Right lobe of liver (tissue), 6 donors: Measurements from ENCODE around the gene TMEM120B. TPM values are rescaled to one million over a fixed set of nuclear protein-coding genes. Genes with fewer than 3 reads are reported as not detected.

Experiments
- ATAC-seq, 4 donors: fragments of 200-7000 bp; cut with Tn5 transposase; one replicate each; pipeline ENCODE4 v1.9.1; 2020; ENCODE audit warnings: mild to moderate bottlenecking in 4 of 4, moderate library complexity in 4 of 4
- DNase-seq, 3 donors: peaks; one replicate each; pipeline ENCODE4 v3.0.0-alpha.2; 2020
- H3K27ac ChIP-seq, 3 donors: fragments of 200-600 bp; one replicate each; pipeline ENCODE4 v1.8.0; 2022
- H3K27me3 ChIP-seq, 2 donors: fragments of 200-600 bp; one replicate each; pipeline ENCODE4 v1.8.0; 2022
- H3K36me3 ChIP-seq, 4 donors: fragments of 200-600 bp; sonication (generic) in 1 of 4; one replicate each; pipeline versions ENCODE4 v1.5.1 to v1.8.0; 2017 to 2022; ENCODE audit warnings: control low read depth in 1 of 4
- H3K4me1 ChIP-seq, 4 donors: fragments of 200-600 bp; sonication (generic) in 1 of 4; one replicate each; pipeline versions ENCODE4 v1.5.1 to v1.8.0; 2017 to 2022; ENCODE audit warnings: control low read depth in 1 of 4
- H3K4me3 ChIP-seq, 3 donors: fragments of 200-600 bp; one replicate each; pipeline ENCODE4 v1.8.0; 2022
- H3K9me3 ChIP-seq, 4 donors: fragments of 200-600 bp; sonication (generic) in 1 of 4; one replicate each; pipeline versions ENCODE4 v1.5.1 to v1.8.0; 2017 to 2022; ENCODE audit warnings: control low read depth in 1 of 4
- POLR2A ChIP-seq: fragments of 450-650 bp; IDR thresholded peaks from one replicate; pipeline ENCODE4 v1.6.1; 2017; ENCODE audit warnings: antibody characterized with exemption, mild to moderate bottlenecking
- WGBS: methylation state at CpG from one replicate; pipeline ENCODE4 v1.1.6; 2018; ENCODE audit warnings: low coverage, low lambda C conversion rate; ENCODE audit not compliant: insufficient coverage; ENCODE audit errors: missing lambda C conversion rate; 5-methylcytosine and 5-hydroxymethylcytosine counted together
- intact Hi-C, 2 donors: fragments of 100-400 bp; cut with DNase I; formaldehyde crosslinking; loops; one replicate each; pipeline versions ENCODE4 v1.11.2 to v1.14.1; 2022
- total RNA-seq, 6 experiments: library from RNA; depleted of rRNA in 2 of 6; stranded (reverse); fragments of >200 nt in 2 of 6; fragmentation: NEBNext Ultra II Directional in 3 of 6; extraction: Animal tissue kit (Norgen Biotek cat#: 25700) in 3 of 6; gene quantifications; one replicate each; pipeline versions ENCODE4 v1.1.0 to v1.2.4, GENCODE V29; 2016 to 2023
- TF ChIP-seq, protein P1 (sequence below), 4 donors: fragments of 200-600 bp in 3 of 4; fragments of 450-650 bp in 1 of 4; IDR thresholded peaks; one replicate each; pipeline versions ENCODE4 v1.5.1 to v1.8.0; 2016 to 2022; ENCODE audit warnings: antibody characterized with exemption in 4 of 4, mild to moderate bottlenecking in 2 of 4
- donor health status: DM: no; HTN: yes; CAD: no.
- donor health status: DM: no; HTN: no; CAD: no.
- donor health status: DM: no; HTN: no; CAD: no.
- donor health status: DM: no; HTN: yes; CAD: no.
- donor health status: DM: no; HTN: yes; CAD: no.

Gene TMEM120B
- total RNA-seq, 6 experiments from 2014 or later = 3.3 to 6.4 (median 4.7) TPM

DNA sequence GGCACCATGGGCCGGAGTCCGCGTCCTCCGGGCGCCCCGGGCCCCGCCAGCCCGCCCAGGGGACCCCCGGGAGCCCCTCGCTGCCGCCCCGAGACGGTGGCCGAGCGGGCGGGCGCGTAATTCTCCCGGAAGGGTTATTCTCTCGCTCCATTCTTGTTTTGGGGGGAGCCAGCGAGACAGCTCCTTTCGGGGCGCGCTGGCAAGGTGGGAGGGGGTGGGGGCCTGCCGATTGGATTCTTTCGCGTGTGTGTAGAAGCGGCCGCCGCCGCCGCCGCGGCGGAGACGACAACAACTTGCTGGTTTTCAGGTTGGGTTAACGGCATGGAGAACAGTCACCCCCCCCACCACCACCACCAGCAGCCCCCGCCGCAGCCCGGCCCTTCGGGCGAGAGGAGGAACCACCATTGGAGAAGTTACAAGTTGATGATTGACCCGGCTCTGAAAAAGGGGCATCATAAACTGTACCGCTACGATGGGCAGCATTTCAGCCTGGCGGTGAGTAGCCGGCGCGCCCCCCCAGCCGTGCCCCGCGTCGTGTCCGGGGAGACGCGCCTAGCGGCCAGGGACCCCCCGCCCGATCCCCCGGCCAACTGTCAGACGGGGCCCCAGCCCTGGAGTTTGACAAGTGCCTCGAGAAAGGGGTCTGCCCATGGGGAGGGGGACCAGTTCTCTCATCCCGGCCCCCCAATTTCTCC is 92.0 kb downstream of the TMEM120B start:
- Histone ChIP-seq H3K9me3 (no peaks in the 10 kb centered on the region), H3K4me3 (peak overlapping the region; percentile 54 to 67 (median 65)), H3K27ac (peak overlapping the region; percentile 73 to 100 (median 100)), H3K27me3 (no peaks in the 10 kb centered on the region), H3K36me3 (peaks cover 0 to 15% (median 9%) of the 10 kb centered on the region in 4 donors), H3K4me1 (peaks cover 0 to 19% (median 5%) of the 10 kb centered on the region in 4 donors)
- 0% methylated on average over 7 of the region's 63 CpGs for WGBS
- DNase-seq (peak; percentile 56 to 73 (median 72)), ATAC-seq (peak in 1 of 4 donors; percentile 2)
- intact Hi-C loops = loop anchor here in 1 of 2 donors (10.0 kb wide), 1 partner anchor 80 kb away; the partner anchor contains the start of gene PSMD9
- TF ChIP-seq, protein P1, sequence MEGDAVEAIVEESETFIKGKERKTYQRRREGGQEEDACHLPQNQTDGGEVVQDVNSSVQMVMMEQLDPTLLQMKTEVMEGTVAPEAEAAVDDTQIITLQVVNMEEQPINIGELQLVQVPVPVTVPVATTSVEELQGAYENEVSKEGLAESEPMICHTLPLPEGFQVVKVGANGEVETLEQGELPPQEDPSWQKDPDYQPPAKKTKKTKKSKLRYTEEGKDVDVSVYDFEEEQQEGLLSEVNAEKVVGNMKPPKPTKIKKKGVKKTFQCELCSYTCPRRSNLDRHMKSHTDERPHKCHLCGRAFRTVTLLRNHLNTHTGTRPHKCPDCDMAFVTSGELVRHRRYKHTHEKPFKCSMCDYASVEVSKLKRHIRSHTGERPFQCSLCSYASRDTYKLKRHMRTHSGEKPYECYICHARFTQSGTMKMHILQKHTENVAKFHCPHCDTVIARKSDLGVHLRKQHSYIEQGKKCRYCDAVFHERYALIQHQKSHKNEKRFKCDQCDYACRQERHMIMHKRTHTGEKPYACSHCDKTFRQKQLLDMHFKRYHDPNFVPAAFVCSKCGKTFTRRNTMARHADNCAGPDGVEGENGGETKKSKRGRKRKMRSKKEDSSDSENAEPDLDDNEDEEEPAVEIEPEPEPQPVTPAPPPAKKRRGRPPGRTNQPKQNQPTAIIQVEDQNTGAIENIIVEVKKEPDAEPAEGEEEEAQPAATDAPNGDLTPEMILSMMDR (IDR thresholded peaks at IDR 0.05) = peak in 1 of 4 donors; percentile 8
- peak; percentile 34 for TF ChIP-seq POLR2A

DNA sequence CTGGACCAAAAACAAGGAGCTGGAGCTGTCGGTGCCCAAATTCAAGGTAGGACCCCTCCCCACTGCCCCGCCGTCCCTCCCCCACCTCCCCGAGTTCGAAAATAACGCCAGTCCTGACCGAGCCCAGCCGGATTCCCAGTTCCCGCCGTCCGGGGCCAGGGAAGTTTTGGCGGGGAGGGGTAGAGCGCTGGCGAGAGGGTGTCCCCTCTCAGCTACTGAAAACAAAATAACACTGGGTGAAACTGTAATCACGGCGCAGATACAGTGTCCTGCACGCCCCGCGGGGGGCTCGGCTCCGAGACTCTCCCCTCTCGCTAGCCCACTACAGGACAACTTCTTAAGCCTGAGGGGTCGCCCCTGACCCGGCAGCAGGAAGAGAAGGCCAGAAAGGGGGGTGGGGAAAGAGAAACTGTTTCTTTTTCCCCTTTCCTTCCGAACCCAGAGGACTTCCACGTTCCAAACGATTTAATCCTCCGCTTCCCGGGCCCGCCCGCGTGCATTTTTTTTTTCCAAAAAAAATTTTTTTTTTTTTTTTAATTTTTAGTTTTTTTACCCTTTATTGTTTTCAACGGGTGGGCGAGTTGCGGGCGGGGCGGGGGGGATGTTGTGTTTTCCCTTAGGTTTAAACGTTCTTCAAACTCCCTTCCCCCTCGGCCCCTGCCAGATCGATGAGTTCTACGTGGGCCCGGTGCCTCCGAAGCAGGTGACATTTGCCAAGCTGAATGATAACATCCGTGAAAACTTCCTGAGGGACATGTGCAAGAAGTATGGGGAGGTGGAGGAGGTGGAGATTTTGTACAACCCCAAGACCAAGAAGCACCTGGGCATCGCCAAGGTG is 92.8 kb downstream of the TMEM120B start:
- H3K27ac ChIP-seq = peak overlapping the region; percentile 73 to 100 (median 100)
- no peaks in the 10 kb centered on the region for H3K27me3 ChIP-seq
- intact Hi-C loops = loop anchor here in 1 of 2 donors (10.0 kb wide), 1 partner anchor 79 kb away; the partner anchor contains the start of gene PSMD9
- DNase-seq (peak; percentile 39 to 61 (median 53)), ATAC-seq (no peak)
- WGBS = under 1% methylated on average over 28 of the region's 45 CpGs
- peak overlapping the region; percentile 54 to 67 (median 65) for H3K4me3 ChIP-seq
- H3K4me1 ChIP-seq = peaks cover 0 to 21% (median 8%) of the 10 kb centered on the region in 4 donors
- TF ChIP-seq, protein P1 (IDR thresholded peaks at IDR 0.05) = no peak
- TF ChIP-seq POLR2A = no peak
- H3K36me3 ChIP-seq = peaks cover 0 to 23% (median 14%) of the 10 kb centered on the region in 4 donors
- no peaks in the 10 kb centered on the region for H3K9me3 ChIP-seq

DNA sequence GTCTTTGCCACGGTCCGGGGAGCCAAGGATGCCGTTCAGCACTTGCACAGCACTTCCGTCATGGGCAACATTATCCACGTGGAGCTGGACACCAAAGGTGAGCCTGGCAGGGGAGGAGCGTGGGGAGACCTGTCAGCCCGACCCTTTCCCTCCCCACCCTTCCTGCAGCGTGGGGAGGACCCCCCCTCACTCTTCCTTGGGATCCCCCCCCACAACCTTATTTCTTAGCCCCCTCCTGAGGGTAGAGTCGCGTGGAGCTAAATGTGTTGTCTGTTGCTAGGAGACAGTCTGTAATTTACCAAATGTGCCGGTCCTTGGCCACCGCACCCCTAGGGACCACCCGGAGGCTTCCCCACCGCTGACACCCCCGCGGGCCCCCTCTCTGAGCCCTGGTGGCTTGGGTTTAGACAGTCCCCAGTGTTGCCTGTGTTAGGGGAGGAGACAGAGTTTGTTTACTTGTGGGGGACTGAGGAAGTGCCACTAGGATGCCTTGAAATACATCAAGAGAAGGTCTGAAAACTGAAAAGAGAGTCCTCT is 93.5 kb downstream of the TMEM120B start:
- WGBS = under 1% methylated on average over 15 of the region's 16 CpGs
- peak; percentile 48 to 69 (median 64) for DNase-seq

More for the DNA sequence above, 93.5 kb downstream of the TMEM120B start:
- intact Hi-C loops = loop anchor here in 1 of 2 donors (10.0 kb wide), 1 partner anchor 79 kb away; the partner anchor contains the start of gene PSMD9
- ATAC-seq = no peak
- Histone ChIP-seq H3K9me3 (no peaks in the 10 kb centered on the region), H3K4me3 (peak overlapping the region; percentile 54 to 67 (median 65)), H3K36me3 (peaks cover 0 to 30% (median 18%) of the 10 kb centered on the region in 4 donors), H3K27ac (peak overlapping the region in 2 of 3 donors; percentile 73 to 100), H3K27me3 (no peaks in the 10 kb centered on the region), H3K4me1 (peaks cover 0 to 28% (median 11%) of the 10 kb centered on the region in 4 donors)
- TF ChIP-seq, protein P1 (IDR thresholded peaks at IDR 0.05) = no peak
- TF ChIP-seq POLR2A = no peak
